Fibroblast of skin of left quadriceps (primary cell): ENCODE measurements around the gene ACOXL.
"Not testable (repeated sequence)": the region's sequence is repeated elsewhere in the genome, so short reads cannot be mapped to it uniquely, and the experiment has no call there.

Experiments
- DNase-seq, 2 experiments: peaks; one replicate each; pipeline ENCODE4 v3.0.0-alpha.2; 2013; ENCODE audit warnings: low read depth in 2 of 2

ACOXL gene

GRCh38 chr2:111039628-111040383 is 307.4 kb downstream of the ACOXL start:
- no peak for DNase-seq

GRCh38 chr2:111041398-111042202 is 309.2 kb downstream of the ACOXL start:
- no peak for DNase-seq

- DNase-seq, result no peak
Measured at GRCh38 chr2:111042261-111042660, 309.9 kb downstream of the ACOXL start.

GRCh38 chr2:111042772-111043771 is 310.7 kb downstream of the ACOXL start:
- no peak for DNase-seq

GRCh38 chr2:111044066-111044465 is 311.7 kb downstream of the ACOXL start:
- DNase-seq, result no peak

GRCh38 chr2:111045236-111045635 is 312.9 kb downstream of the ACOXL start:
- not testable (repeated sequence) for DNase-seq

- DNase-seq, result no peak
Measured at GRCh38 chr2:111045771-111046444, 313.5 kb downstream of the ACOXL start.

- no peak for DNase-seq
Measured at GRCh38 chr2:111046670-111047069, 314.3 kb downstream of the ACOXL start.

- DNase-seq, result no peak
Measured at GRCh38 chr2:111048856-111049768, 316.7 kb downstream of the ACOXL start.

GRCh38 chr2:111049792-111050640 is 317.6 kb downstream of the ACOXL start:
- DNase-seq, result no peak

- no peak for DNase-seq
Measured at GRCh38 chr2:111050701-111051376, 318.5 kb downstream of the ACOXL start.

GRCh38 chr2:111052621-111053020 is 320.2 kb downstream of the ACOXL start:
- DNase-seq, result no peak

- no peak for DNase-seq
Measured at GRCh38 chr2:111053266-111053665, 320.9 kb downstream of the ACOXL start.

- no peak for DNase-seq
Measured at GRCh38 chr2:111053825-111054515, 321.6 kb downstream of the ACOXL start.

- DNase-seq, result no peak
Measured at GRCh38 chr2:111054791-111055691, 322.7 kb downstream of the ACOXL start.

GRCh38 chr2:111055735-111056134 is 323.4 kb downstream of the ACOXL start:
- no peak for DNase-seq

GRCh38 chr2:111057045-111057444 is 324.7 kb downstream of the ACOXL start:
- no peak for DNase-seq
